IgD-negative memory B cell (primary cell): ENCODE results near the gene EYS. TPM values are rescaled to one million over a fixed set of nuclear protein-coding genes. Genes with fewer than 3 reads are reported as not detected.

Experiments used
- H3K27ac Mint-ChIP-seq, 3 donors: one replicate each; pipeline ENCODE4 v1.8.0; 2020 to 2022; ENCODE audit warnings: mild to moderate bottlenecking in 3 of 3, mixed read lengths in 3 of 3, moderate library complexity in 1 of 3
- H3K27me3 Mint-ChIP-seq: one replicate; pipeline ENCODE4 v1.8.0; 2021; ENCODE audit warnings: mixed read lengths
- H3K36me3 Mint-ChIP-seq: one replicate; pipeline ENCODE4 v1.8.0; 2020; ENCODE audit warnings: mild to moderate bottlenecking, mixed read lengths
- H3K4me1 Mint-ChIP-seq, 3 donors: one replicate each; pipeline ENCODE4 v1.8.0; 2020 to 2022; ENCODE audit warnings: mixed read lengths in 3 of 3, mild to moderate bottlenecking in 1 of 3
- H3K4me3 Mint-ChIP-seq, 4 donors: one replicate each; pipeline ENCODE4 v1.8.0; 2020 to 2022; ENCODE audit warnings: mild to moderate bottlenecking in 4 of 4, mixed read lengths in 4 of 4, moderate library complexity in 3 of 4
- H3K9me3 Mint-ChIP-seq, 3 donors: one replicate each; pipeline ENCODE4 v1.8.0; 2020 to 2021; ENCODE audit warnings: mixed read lengths in 3 of 3, mild to moderate bottlenecking in 1 of 3
- polyA plus RNA-seq: library from polyadenylated mRNA; unstranded; fragments of 300-500 nt; fragmentation: Illumina TruSeq; gene quantifications from one replicate; pipeline ENCODE4 v1.2.3, GENCODE V29; 2021

Gene EYS
- polyA plus RNA-seq, 1 donor from 2014 or later, result 0.04 TPM

- Mint-ChIP-seq H3K27ac (no peak overlapping the region), H3K4me1 (no peaks in the 10 kb centered on the region), H3K9me3 (peaks cover 7 to 10% (median 7%) of the 10 kb centered on the region in 3 donors), H3K27me3 (no peaks in the 10 kb centered on the region), H3K36me3 (no peaks in the 10 kb centered on the region), H3K4me3 (no peak overlapping the region)
These were observed 1115.4 kb downstream of the EYS start for GRCh38 chr6:64591676-64592036.

DNA sequence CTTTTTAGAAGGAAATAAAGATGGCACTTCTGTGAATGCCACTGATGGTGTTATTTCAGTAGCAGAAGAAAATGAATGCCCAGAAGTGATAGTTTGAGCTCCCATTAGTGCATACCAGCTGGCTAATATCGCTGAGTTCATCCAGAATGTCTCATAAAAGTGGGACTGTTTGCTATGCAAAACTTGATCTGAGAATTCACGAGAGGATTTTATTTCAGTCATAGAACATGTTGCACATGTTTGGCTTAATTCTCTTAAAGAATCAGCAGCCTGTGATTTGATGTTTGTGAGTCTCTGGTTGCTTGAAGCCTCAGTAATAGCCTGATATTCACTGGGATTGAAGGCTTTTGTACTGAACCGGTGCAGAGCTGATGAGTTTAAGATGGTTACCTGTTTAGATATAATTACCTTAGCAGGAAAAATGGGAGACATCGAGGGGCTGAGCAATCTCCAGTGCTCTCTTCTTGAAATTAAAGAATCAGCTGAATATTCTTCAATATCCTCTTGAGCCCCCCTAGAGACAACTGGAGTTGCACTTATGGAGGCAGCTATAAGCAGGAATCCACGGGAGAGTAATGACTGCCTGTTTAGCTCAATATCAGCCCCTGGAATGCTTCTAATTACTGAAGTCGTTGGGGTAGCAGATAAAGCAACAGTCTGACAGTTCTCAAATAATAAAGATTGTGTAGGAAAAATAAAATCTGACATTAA lies 1115.9 kb downstream of the EYS start:
- Mint-ChIP-seq H3K27me3 (no peaks in the 10 kb centered on the region), H3K4me3 (no peak overlapping the region), H3K9me3 (peaks cover 4 to 11% (median 7%) of the 10 kb centered on the region in 3 donors), H3K4me1 (no peaks in the 10 kb centered on the region), H3K27ac (no peak overlapping the region), H3K36me3 (no peaks in the 10 kb centered on the region)

DNA sequence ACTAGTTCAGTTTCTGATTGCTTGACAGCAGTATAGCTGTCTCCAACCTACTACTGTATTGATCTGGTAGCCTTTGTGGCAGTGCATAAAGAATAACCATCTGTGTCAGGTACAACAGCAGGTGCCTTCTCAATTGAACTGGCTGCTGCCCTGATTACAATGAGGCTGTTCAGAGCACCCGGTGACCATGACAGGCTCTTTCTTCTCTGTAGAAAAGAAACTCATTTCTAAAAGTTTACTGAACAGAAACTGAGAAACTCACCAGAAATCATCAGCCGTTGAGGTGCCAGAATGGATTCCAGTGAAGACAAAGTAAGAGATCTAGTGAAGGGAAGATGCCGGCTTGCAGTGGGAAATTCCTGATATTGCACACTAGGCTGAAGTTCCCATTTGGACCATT lies 1117.1 kb downstream of the EYS start:
- no peaks in the 10 kb centered on the region for H3K27me3 Mint-ChIP-seq
- no peak overlapping the region for H3K27ac Mint-ChIP-seq
- H3K36me3 Mint-ChIP-seq, result no peaks in the 10 kb centered on the region
- no peaks in the 10 kb centered on the region for H3K4me1 Mint-ChIP-seq
- peaks cover 2 to 9% (median 4%) of the 10 kb centered on the region in 3 donors for H3K9me3 Mint-ChIP-seq
- H3K4me3 Mint-ChIP-seq, result no peak overlapping the region

DNA sequence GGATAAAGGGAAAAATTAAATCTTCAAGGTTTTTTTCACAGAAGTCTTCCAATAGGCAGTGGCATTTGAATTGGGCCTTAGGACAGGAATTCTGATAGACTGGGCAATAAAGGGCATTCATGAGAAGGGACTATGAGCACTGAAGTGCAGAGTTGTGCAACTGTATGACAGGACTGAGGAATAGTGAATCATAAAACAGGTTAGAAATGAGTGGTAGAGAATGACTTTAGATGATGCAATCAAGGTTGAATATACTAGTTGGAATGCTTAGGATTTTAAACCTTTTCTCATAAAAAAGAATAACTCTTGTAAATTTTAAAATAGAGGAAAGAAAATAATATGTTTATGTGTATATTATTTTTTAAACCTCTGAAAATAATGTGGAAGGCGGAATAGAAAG lies 1126.7 kb downstream of the EYS start:
- no peak overlapping the region for H3K27ac Mint-ChIP-seq
- H3K9me3 Mint-ChIP-seq, result peaks cover 4 to 6% (median 5%) of the 10 kb centered on the region in 3 donors
- H3K27me3 Mint-ChIP-seq, result no peaks in the 10 kb centered on the region
- no peaks in the 10 kb centered on the region for H3K4me1 Mint-ChIP-seq
- H3K4me3 Mint-ChIP-seq, result no peak overlapping the region
- H3K36me3 Mint-ChIP-seq, result no peaks in the 10 kb centered on the region

DNA sequence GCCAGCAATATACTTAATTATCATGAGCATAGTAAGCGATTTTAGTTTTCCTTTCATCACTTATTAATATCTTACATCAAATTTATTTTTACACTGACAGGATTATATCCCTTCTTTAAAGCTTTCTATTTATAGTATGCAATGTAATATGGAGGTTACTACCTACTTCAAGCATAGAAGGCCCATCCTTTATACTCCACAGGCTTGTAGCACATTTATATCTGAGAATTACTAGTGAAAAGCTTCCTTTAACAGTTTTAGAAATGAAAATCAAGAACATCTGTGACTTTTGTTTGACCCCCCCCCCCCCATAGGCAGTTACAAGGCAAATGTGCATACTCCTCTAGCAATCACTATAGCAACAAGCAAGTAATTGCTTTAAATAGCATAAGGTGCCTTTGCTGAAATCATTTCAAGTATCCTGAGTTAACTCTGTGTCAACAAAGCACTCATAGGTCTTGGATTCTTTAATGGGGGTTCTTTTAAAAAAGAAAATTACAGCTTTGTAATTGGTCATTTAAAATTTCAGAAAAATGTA lies 1153.7 kb downstream of the EYS start:
- Mint-ChIP-seq H3K9me3 (peaks cover 0 to 5% (median 5%) of the 10 kb centered on the region in 3 donors), H3K4me3 (no peak overlapping the region), H3K27ac (no peak overlapping the region), H3K27me3 (no peaks in the 10 kb centered on the region), H3K4me1 (no peaks in the 10 kb centered on the region), H3K36me3 (no peaks in the 10 kb centered on the region)

DNA sequence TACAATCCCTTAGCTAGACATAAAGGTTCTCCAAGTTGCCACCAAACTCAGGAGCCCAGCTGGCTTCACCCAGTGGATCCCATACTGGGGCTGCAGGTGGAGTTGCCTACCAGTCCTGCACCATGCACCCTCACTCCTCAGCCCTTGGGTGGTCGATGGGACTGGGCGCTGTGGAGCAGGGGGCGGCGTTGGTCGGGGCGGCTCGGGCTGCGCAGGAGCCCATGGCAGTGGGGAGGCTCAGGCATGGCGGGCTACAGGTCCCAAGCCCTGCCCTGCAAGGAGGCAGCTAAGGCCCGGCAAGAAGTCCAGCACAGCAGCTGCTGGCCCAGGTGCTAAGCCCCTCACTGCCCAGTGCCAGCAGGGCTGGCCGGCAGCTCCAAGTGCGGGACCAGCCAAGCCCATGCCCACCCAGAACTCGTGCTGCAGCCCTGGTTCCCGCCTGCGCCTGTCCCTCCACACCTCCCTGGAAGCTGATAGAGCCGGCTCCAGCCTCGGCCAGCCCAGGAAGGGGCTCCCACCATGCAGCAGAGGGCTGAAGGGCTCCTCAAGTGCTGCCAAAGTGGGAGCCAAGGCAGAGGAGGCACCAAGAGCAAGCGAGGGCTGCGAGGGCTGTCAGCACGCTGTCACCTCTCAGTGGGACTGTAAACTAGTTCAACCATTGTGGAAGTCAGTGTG lies 1159.3 kb downstream of the EYS start:
- Mint-ChIP-seq H3K27ac (no peak overlapping the region), H3K4me1 (no peaks in the 10 kb centered on the region), H3K27me3 (no peaks in the 10 kb centered on the region), H3K36me3 (no peaks in the 10 kb centered on the region), H3K4me3 (no peak overlapping the region), H3K9me3 (peaks cover 8 to 10% (median 9%) of the 10 kb centered on the region in 3 donors)

GRCh38 chr6:64539917-64540316 lies 1167.1 kb downstream of the EYS start:
- Mint-ChIP-seq H3K9me3 (peaks cover 0 to 18% (median 2%) of the 10 kb centered on the region in 3 donors), H3K4me1 (no peaks in the 10 kb centered on the region), H3K27me3 (no peaks in the 10 kb centered on the region), H3K4me3 (no peak overlapping the region), H3K36me3 (no peaks in the 10 kb centered on the region), H3K27ac (no peak overlapping the region)

GRCh38 chr6:64538722-64539121 lies 1168.3 kb downstream of the EYS start:
- Mint-ChIP-seq H3K27me3 (no peaks in the 10 kb centered on the region), H3K4me1 (no peaks in the 10 kb centered on the region), H3K4me3 (no peak overlapping the region), H3K36me3 (no peaks in the 10 kb centered on the region), H3K27ac (no peak overlapping the region), H3K9me3 (peaks cover 0 to 14% (median 3%) of the 10 kb centered on the region in 3 donors)

GRCh38 chr6:64527899-64528298 lies 1179.1 kb downstream of the EYS start:
- Mint-ChIP-seq H3K27me3 (no peaks in the 10 kb centered on the region), H3K9me3 (peaks cover 4 to 17% (median 4%) of the 10 kb centered on the region in 3 donors), H3K27ac (no peak overlapping the region), H3K4me1 (no peaks in the 10 kb centered on the region), H3K4me3 (no peak overlapping the region), H3K36me3 (no peaks in the 10 kb centered on the region)

DNA sequence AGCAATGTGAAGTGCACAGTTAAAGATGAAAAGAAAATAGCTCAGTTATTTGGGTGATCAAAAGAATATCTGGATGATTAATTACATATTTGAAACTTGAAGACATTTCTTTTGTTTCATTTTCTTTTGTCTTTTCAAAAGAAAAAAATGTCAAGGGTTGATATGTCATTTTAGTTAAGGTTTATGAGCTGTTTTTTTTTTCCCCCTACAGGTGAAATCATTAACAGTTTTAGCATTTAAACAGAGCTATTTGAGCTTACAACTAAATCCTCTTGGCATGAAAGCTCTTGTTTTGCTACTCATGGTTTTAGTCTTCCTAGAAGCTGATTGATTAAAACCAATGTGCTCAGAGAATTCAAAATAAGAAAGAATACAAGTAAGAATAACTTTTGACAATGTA lies 1184.2 kb downstream of the EYS start:
- H3K4me1 Mint-ChIP-seq, result no peaks in the 10 kb centered on the region
- H3K4me3 Mint-ChIP-seq, result no peak overlapping the region
- H3K9me3 Mint-ChIP-seq, result peaks cover 4 to 13% (median 10%) of the 10 kb centered on the region in 3 donors
- no peaks in the 10 kb centered on the region for H3K36me3 Mint-ChIP-seq
- no peak overlapping the region for H3K27ac Mint-ChIP-seq
- no peaks in the 10 kb centered on the region for H3K27me3 Mint-ChIP-seq

DNA sequence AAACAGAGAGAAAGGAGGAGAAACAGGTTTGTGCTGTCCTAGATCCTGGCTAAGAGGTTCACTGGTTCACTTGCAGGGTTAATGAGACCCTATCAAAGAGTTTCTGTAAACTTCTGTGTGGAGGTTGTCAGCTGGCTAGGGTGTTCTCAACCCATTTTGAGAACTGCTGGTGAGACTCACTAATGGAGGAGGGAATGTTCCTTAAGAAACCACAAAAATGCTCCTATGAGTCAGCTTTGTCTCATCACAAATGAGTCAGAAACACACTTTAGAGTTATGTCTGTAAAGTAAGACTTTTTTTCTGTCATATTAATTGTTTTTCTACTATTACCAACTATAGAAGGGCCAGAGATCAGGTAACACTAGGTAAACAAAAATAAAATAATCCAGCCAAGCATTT lies 1187.0 kb downstream of the EYS start:
- Mint-ChIP-seq H3K4me1 (no peaks in the 10 kb centered on the region), H3K9me3 (peaks cover 4 to 8% (median 5%) of the 10 kb centered on the region in 3 donors), H3K4me3 (no peak overlapping the region), H3K36me3 (no peaks in the 10 kb centered on the region), H3K27me3 (no peaks in the 10 kb centered on the region), H3K27ac (no peak overlapping the region)

- Mint-ChIP-seq H3K27ac (no peak overlapping the region), H3K36me3 (no peaks in the 10 kb centered on the region), H3K4me1 (no peaks in the 10 kb centered on the region), H3K27me3 (no peaks in the 10 kb centered on the region), H3K4me3 (no peak overlapping the region), H3K9me3 (peaks cover 0 to 6% (median under 1%) of the 10 kb centered on the region in 3 donors)
These were observed 1190.6 kb downstream of the EYS start for GRCh38 chr6:64516393-64516792.

DNA sequence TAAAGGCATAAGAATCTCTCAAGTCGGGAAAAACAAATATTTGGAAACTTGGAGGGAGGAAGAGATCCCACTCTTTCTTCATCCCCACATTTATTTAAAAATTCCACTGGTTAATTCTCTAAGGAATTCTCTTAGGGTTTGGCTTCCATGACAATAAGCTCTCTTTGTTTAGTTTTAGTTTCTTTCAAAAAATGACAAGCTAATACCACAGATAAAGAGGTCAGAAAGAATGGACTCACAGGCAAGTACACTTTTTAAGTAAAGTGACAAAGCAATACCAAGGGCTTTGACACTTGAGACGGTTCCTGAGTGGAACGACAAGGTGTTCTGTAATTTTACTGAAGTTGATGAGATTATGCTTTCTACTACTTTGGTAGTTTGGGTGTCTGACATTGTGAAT lies 1199.4 kb downstream of the EYS start:
- no peaks in the 10 kb centered on the region for H3K36me3 Mint-ChIP-seq
- no peaks in the 10 kb centered on the region for H3K27me3 Mint-ChIP-seq
- peaks cover 0 to 10% (median 2%) of the 10 kb centered on the region in 3 donors for H3K9me3 Mint-ChIP-seq
- H3K27ac Mint-ChIP-seq, result no peak overlapping the region
- no peak overlapping the region for H3K4me3 Mint-ChIP-seq
- no peaks in the 10 kb centered on the region for H3K4me1 Mint-ChIP-seq

DNA sequence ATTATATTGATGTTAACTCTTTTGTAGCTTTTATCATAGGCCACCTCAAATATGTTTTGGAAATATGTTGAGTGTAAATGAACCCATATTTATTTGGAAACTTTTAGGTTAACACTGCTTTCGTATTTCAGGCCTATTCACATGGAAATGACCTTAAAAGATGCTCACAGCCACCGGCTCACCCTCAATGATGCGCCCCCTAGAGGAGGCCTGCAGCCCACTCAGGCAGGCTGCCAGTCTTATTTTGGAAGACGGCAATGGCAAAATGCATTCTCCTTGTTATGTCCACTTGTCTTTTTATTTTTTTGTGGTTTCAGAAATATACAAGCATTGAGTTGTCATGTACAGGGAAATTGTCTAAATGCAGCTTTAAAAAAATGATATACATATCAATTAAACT lies 1201.7 kb downstream of the EYS start:
- Mint-ChIP-seq H3K4me3 (no peak overlapping the region), H3K36me3 (peaks cover 2% of the 10 kb centered on the region), H3K9me3 (peaks cover 0 to 10% (median 2%) of the 10 kb centered on the region in 3 donors), H3K27ac (no peak overlapping the region), H3K27me3 (no peaks in the 10 kb centered on the region), H3K4me1 (no peaks in the 10 kb centered on the region)

DNA sequence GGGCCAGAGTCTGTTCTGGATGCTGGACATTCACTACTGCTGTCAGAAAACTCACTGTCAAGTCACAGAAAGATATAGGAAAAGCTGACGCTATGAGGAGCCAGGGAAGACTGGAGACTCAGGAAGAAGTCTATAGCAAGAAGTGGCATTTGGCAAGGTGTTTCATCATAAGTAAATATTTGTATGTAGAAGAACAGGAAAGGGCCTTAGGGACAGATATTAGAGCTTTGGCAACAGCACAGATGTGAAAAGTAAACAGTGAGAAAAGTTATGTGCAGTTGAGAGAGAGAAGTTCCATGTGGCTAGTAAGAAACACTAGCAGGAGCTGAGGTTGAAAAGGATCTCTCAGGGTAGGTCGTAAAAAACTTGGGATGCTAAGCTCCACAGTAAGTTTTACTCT lies 1202.5 kb downstream of the EYS start:
- Mint-ChIP-seq H3K4me1 (no peaks in the 10 kb centered on the region), H3K9me3 (peaks cover 0 to 6% (median 2%) of the 10 kb centered on the region in 3 donors), H3K27ac (no peak overlapping the region), H3K27me3 (no peaks in the 10 kb centered on the region), H3K36me3 (peaks cover 2% of the 10 kb centered on the region), H3K4me3 (no peak overlapping the region)

DNA sequence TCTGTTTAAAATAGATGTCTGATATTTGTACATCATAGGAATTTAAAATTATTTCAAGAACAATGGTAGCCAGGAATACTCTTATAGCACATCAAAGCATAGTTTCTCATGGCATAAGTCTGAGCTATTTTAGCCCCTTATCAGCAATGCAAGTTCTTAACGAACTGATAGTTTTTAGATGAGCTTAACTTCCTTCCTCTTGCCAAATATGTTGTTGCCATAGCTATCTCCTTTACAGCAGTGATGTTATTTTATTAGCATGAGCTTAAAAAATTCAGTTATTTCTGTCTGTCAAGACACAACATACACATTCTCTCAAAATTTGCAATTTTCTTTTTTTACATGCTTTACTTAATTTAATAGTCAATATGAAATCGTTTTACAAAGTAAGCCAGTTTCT lies 1204.2 kb downstream of the EYS start:
- H3K27ac Mint-ChIP-seq, result no peak overlapping the region
- peaks cover 0 to 7% (median 2%) of the 10 kb centered on the region in 3 donors for H3K9me3 Mint-ChIP-seq
- peaks cover 2% of the 10 kb centered on the region for H3K36me3 Mint-ChIP-seq
- no peak overlapping the region for H3K4me3 Mint-ChIP-seq
- no peaks in the 10 kb centered on the region for H3K4me1 Mint-ChIP-seq
- H3K27me3 Mint-ChIP-seq, result no peaks in the 10 kb centered on the region
